Measurements from ENCODE around the gene KCNAB1.
A peak's percentile ranks its signal among the peaks of the same experiment; 100 is the strongest.
"Not testable (repeated sequence)": the region's sequence is repeated elsewhere in the genome, so short reads cannot be mapped to it uniquely, and the experiment has no call there.

KCNAB1 gene

GRCh38 chr3:156548041-156548687 is 427.8 kb downstream of the KCNAB1 start:
- DNase-seq, result no peak

DNA sequence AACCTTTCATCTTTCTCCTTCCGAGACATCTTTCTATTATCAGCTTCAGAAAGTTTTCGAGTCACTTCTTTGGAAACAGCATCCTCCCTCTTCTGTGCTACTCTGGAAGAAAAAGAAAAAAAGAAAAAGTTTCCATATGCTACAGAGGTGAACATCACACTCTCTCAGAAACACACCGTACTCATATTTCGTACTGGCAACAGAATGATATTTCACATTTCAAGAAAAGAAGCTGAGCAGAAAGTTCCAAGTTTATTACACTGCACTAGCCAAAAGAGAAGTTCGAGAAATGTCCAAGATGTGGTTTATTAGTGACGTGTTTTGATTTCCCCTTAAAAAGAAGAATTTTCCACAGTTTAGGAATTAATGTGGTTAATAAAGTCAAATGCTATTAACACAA is 428.5 kb downstream of the KCNAB1 start:
- no peak for DNase-seq

DNA sequence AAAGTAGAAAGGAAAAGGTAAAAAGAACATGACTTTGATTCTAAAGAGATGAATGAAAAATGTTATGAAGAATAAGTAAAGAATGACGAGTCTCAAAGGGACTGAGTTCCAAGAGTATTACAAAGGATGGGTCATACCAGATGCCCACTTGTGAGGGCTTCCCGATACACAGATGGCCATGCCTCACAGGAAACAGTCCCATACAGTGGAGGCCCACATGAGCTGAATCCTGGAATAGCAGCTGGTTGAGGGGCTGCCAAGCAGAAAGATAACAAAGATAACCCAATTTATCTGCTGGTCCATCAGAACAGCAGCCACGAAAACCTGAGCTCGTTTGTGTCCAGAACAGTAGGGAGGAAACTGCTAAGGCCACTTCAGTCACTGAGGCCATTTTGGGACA is 430.9 kb downstream of the KCNAB1 start:
- DNase-seq, result no peak

- DNase-seq, result no peak
Observed at GRCh38 chr3:156551746-156552145, 431.4 kb downstream of the KCNAB1 start.

DNA sequence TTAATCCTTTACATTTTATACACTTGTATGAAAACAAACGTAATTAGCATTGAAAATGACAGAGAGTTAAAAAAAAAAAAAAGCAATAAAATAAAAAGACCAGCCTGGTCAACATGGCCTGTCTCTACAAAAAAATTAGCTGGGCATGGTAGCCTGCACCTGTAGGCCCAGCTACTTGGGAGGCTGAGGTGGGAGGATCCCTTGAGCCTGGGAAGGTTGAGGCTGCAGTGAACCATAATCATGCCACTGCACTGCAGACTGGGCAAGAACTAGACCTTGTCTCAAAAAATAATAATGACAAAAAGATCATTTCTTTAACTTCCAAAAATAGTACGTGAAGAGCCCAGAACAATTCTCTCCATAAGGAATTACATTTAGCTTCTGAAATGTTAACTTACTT is 432.6 kb downstream of the KCNAB1 start:
- DNase-seq, result no peak

DNA sequence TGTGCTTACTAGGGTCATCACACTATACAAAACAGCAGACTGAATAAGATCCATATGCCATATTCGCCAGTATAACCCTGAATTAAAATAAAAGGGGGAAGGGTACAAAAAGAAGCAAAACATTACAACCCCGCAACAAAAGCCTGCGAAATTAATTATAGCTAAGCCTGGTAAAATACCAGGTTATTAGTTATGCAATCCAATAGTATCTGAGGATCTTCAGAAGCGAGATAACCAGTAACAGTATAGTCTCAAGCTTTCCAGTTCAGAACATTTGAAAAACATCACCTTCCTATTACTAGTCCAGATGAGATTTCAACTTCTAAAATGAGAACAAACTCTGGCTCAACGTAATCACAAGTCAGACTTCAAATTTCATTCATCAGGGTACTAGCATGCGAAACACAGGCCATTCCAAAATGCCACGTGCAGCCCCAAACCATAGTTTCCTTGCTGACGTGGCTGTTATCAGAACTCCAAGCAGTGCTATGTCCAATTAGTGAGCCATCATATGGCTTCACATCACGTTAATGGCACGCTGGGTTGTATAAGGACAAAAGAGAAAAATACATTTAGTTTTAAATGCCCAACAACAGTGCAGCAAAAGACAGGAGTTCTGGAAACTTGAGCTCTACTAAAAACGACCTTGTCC is 433.5 kb downstream of the KCNAB1 start:
- DNase-seq, result no peak

DNA sequence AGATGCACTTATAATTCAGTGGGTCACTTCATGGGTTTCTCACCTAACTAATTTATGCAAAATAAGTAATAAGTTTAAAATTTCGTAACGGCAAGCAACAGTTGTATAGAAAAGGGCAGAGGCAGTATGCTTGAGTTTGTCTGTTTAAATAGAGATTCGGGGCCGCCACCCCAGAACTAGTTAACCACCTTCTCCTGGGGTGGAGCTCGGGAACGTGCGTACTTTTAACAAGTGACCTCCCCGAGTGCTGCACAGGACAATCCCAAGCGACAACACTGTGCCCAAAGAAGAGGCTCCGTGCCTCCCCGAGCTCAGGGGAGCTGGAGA is 434.1 kb downstream of the KCNAB1 start:
- no peak for DNase-seq

- DNase-seq, result peak; percentile 97
Observed at GRCh38 chr3:156554842-156555687, 434.7 kb downstream of the KCNAB1 start, which contains the start of gene SSR3. Gene SSR3, minus strand, starts transcription at chr3:156555117. Its CDS starts 28 bp downstream, at chr3:156555089.

DNA sequence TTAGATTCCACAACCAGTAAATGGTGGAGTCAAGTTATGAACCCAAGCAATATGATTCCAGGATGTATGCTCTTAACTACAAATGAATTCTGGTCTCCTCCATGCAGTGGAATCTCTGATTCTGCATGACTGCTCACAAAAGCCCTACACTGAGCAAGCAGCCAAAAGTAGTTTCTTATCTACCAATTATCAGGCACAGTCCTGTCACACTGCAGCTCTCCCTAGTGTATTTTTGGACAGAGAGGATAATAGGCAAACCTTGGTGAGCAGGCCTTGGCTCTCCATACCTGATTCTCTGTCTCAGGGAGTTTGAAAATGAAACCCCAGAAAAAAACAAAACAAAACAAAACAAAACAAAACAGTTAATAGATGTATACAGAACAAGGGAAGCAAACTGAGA is 438.0 kb downstream of the KCNAB1 start:
- no peak for DNase-seq

GRCh38 chr3:156559321-156559720 is 438.9 kb downstream of the KCNAB1 start:
- DNase-seq, result no peak

DNA sequence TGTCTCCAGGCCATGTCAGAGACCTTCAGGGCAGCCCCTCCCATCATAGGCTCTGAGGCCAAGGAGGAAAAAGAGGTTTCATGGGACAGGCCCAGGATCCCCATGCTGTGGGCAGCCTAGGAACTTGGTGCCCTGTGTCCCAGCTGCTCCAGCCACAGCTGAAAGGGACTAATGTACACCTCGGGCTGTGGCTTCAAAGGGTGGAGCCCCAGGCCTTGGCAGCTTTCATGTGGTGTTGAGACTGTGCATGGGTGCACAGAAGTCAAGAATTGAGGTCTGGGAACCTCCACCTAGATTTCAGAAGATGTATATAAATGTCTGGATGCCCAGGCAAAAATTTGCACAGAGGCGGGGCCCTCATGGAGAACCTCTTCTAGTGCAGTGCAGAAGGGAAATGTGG is 441.2 kb downstream of the KCNAB1 start:
- no peak for DNase-seq

- DNase-seq, result not testable (repeated sequence)
Observed at GRCh38 chr3:156562486-156562885, 442.1 kb downstream of the KCNAB1 start.

DNA sequence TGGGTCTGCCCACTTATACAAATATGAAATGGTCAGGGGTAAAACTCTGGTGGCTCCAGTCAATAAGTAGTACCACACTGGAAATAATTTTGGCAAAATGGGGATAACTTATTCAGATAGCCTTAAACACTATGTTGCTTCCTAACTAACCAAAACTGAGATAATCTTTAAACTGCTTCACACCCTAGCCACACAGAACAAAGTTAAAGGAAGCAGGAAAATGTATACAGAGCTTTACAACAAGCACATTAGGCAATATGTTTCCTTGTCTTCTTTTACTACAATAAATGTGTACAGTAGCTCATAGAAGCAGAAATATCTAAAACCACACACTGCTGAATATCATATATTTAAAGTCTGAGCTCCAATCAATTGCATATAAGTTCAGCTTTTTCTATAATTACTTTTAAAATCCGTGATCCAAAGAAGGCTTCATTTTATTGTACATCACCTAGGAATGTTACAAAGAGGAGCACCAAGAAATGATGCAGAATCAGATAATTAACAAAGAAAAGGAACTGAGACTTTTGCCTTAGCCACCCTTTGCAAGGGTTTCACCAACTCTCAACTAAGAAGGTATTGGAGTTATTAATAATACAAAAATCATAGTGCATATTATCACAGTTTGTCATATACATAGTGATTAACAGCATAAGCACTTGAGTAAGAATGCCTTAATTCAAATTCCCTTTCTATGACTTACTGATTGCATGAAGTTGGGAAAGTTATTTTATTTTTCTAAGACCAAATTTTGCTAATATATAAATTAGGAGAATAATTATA is 443.7 kb downstream of the KCNAB1 start:
- no peak for DNase-seq

GRCh38 chr3:156569016-156569415 is 448.6 kb downstream of the KCNAB1 start:
- not testable (repeated sequence) for DNase-seq

GRCh38 chr3:156569881-156570280 is 449.5 kb downstream of the KCNAB1 start:
- not testable (repeated sequence) for DNase-seq

DNA sequence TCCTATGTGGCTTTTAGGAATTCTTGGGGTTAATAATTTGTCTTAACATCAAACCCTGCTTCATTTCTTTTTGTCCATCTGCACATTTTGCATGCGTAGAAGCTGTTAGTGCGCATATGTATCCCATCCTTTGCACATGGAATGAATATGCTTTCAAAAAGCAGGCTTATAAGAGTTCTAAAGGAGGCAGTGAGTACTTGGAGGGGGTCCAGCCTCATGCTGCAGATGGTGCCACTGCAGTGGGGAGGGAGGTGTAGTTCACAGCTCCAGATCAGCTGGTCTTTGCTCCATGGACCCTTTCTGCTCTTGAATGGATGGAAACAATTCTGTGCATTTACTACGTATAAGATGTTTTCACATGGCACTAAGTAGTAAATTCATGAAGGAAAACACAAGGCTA is 455.3 kb downstream of the KCNAB1 start:
- no peak for DNase-seq

GRCh38 chr3:156576051-156576450 is 455.7 kb downstream of the KCNAB1 start:
- DNase-seq, result no peak

DNA sequence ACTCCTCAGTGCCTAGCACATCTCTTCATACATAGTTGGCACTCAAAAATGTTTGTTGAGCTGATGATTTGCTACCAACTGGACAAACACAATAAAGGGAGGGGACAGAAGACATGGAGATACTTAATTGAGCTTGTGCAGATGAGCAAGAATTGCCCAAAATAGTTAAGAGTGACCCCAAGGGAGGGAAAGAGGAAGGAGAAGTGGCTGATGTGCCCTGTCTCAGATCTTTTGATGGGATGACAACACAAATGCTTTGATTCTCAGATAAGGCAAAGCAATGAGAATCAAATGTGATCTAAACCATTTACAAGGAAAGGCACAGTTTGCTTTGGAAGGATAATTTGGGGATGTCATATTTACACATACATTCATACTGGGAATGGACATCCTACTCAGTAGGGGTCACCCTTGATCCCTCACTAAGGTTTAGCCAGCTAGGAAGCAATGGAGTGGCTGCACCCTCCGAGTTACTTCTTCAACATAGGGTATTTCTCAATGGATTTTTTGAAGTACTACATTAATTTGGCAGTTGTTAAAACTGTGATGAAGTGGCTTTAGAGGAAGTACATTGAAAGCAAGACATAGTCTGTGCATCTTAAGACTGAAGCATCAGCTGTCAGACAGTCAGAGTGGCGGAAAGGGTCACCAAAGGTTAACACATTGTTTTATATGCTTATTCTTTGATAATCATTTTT is 456.4 kb downstream of the KCNAB1 start:
- no peak for DNase-seq

DNA sequence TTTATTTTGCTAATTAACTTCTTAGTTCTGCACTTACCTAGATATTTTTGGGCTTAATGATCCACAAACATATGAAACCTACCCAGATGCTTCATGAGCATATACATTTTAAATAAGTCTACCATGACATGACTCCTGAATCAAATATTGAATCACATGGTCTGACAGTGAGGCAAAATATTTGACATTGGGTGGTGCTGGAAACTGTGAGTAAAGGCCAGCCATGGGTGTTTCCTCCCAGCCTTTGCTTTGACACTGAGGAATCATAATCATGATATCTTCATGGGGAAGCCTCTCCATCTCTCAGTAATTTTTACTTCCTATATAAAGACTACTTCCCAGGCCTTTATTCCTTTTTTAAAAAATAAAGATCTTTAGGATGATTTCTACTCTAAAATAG is 457.4 kb downstream of the KCNAB1 start:
- no peak for DNase-seq

GRCh38 chr3:156579427-156579851 is 459.1 kb downstream of the KCNAB1 start:
- no peak for DNase-seq

GRCh38 chr3:156581033-156581432 is 460.7 kb downstream of the KCNAB1 start:
- DNase-seq, result no peak

DNA sequence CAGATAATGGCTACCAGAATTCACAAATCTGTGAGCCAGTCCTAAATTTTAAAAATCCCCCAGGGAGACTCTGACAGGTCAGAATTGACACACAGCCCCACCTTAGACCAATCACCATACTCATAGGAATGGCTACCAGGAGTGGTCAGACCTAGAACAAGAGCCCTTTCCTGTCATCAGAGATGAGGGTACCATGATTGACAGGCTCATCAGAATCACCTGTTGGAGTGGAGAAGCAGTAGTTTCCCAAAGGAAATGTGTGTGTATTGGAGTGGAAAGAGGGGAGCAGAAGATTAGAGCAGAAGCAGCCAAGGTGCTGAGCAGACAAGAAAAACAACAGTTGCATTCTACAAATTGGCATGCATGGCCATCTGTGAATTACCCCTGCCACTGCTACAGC is 461.6 kb downstream of the KCNAB1 start:
- no peak for DNase-seq
